Activated CD8-positive, alpha-beta memory T cell treated with anti-CD3 and anti-CD28 coated beads, Interleukin-2, amount 50 U/mL, for 24 hours (primary cell): ENCODE results near the gene SPNS1.
A peak's percentile ranks its signal among the peaks of the same experiment; 100 is the strongest.
"Not testable (repeated sequence)": the region's sequence is repeated elsewhere in the genome, so short reads cannot be mapped to it uniquely, and the experiment has no call there.

Experiments used
- DNase-seq: peaks from one replicate; pipeline ENCODE4 v3.0.0-alpha.2; 2020; ENCODE audit errors: extremely low read depth

Gene SPNS1, protein sequence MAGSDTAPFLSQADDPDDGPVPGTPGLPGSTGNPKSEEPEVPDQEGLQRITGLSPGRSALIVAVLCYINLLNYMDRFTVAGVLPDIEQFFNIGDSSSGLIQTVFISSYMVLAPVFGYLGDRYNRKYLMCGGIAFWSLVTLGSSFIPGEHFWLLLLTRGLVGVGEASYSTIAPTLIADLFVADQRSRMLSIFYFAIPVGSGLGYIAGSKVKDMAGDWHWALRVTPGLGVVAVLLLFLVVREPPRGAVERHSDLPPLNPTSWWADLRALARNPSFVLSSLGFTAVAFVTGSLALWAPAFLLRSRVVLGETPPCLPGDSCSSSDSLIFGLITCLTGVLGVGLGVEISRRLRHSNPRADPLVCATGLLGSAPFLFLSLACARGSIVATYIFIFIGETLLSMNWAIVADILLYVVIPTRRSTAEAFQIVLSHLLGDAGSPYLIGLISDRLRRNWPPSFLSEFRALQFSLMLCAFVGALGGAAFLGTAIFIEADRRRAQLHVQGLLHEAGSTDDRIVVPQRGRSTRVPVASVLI

DNA sequence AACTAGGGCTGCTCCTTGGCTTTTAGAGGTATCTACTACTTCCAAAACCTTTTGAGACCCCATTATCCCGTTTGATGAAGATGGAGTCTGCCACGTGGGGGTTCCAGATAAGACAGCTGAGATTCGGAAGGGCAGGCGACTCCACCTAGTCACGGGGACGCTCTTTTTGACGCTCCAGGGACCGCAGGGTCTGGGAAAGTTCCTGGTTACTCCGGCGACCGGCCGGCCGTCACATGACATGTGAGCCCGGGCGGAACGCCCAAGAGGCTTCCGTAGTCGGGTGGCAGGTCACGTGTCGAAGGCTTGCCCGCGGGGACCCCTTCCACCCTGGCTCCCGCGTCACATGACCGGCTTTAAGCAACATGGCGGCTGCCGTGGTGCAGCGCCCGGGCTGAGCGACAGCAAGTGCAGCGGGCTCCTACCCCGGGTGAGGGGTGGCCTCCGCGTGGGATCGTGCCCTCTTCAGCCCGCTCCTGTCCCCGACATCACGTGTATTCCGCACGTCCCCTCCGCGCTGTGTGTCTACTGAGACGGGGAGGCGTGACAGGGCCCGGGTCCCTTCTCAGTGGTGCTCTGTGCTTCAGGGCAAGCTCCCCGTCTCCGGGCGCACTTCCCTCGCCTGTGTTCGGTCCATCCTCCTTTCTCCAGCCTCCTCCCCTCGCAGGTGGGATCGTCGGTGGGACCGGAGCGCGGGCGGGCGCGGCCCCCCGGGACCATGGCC lies at the start of gene SPNS1:
Gene SPNS1, plus strand, starts transcription at position 342 of the 721 bp plus-strand sequence. Its CDS starts 374 bp downstream, at position 716.
- DNase-seq: peak; percentile 87

DNA sequence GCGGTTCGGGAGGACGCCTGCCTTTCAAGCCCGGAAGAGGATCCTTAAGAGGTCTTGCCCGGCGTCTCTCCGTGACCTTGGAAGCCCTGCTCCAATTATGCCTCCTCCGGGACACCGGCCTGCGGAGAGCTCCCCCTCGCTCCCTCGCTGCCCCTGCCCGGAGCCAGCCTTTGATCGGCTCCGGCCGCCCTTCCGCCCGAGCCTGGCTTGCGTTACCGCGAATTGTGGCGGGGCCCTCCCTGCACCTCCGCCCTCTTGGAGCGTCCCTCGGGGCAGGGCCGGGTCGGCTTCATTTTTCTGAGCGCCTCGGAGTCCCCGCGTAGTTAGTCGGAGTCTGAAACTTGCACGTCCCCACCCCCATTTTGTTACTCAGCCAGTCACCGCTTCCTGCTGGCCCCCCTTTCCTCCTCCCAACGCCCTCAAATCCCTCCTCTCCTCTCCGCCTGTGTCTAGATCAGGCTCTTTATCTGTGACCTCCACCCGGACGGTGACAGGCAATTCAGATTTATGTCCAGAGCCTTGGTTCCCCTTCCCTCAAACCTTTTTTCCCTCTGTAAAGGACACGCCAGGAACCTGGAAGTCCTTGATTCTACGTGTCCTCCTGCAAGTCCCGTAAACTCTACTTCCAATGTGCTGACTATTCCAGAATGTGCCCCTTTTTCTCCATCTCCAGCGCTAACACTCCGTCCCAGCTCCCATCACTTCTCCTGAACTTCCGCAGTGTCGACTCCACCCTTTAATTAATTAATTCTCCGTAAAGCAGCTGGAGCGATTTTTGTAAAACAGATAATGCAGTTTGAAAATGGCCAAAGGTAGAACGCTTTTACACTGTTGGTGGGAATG lies 49.0 kb upstream of the SPNS1 start:
- DNase-seq: peak; percentile 52

DNA sequence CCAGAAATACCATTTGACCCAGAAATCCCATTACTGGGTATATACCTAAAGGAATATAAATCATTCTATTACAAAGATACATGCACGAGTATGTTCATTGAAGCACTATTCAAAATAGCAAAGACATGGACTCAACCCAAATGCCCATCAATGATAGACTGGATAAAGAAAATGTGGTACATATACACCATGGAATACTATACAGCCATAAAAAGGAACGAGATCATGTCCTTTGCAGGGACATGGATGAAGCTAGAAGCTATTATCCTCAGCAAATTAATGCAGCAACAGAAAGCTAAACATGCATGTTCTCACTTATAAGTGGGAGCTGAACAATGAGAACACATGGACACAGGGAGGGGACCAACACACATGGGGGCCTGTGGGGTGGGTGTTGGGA lies 48.3 kb upstream of the SPNS1 start:
- DNase-seq: not testable (repeated sequence)

DNA sequence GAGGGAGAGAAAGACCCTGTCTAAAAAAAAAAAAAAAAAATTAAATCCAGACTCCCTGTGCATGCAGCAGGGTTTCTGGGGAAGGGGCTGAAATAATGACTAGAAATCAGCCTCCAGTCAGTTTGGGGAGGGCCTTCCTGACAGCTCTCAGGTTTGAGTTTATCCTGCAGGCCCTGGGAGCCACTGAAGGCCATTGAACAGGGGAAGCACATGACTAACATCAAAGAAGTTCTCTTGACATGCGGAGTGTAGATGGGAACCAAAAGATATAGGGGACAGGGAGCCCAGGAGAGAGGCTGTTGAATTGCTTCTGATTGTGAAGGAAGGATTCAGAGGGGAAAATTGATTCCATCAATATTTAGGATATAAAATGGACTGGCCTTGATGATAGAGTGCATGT lies 46.8 kb upstream of the SPNS1 start:
- DNase-seq: no peak

DNA sequence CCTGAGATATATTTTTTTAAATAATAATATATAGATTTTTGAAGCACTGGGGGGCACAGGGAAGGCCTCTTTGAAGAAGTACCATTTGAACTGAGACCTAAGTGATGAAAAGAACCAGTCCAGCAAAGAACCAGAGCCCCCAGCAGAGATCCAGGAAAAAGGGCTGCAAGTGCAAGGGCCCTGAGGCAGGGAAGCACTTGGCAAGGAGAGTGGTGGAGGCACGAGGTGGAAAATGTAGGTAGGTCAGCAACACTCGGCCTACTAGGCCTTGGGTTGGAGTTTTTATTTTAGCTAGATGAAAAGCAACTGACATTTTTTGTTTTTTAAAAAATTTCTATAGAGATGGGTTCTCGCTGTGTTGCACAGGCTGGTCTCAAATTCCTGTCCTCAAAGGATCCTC lies 44.4 kb upstream of the SPNS1 start:
- no peak for DNase-seq

DNA sequence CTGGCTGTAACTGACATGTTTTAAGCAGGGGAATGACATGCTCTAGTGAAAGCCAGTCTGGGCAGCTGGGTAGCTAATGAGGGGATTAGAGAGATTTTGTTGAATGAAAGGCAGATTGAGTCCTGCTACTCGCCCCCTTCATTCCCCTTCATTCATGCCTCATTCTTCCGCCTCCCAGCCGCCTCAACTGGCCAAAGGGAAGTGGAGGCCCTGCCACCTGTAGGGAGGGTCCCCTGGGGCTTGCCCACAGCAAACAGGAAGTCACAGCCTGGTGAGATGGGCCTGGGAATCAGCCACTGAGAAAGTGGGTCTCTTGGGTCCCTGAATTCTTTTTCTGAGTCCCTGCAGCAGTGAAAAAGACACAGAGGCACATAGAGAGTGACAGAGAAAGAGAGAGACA lies 43.9 kb upstream of the SPNS1 start:
- no peak for DNase-seq

DNA sequence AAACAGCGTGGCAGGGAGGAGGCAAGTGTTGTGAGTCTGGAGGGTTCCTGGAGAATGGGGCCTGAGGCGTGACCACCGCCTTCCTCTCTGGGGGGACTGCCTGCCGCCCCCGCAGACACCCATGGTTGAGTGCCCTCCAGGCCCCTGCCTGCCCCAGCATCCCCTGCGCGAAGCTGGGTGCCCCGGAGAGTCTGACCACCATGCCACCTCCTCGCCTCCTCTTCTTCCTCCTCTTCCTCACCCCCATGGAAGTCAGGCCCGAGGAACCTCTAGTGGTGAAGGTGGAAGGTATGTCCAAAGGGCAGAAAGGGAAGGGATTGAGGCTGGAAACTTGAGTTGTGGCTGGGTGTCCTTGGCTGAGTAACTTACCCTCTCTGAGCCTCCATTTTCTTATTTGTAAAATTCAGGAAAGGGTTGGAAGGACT lies 42.8 kb upstream of the SPNS1 start, which contains the start of gene CD19:
Gene CD19, plus strand, starts transcription at position 171 of the 425 bp plus-strand sequence. Its CDS starts 30 bp downstream, at position 201.
- DNase-seq: no peak

DNA sequence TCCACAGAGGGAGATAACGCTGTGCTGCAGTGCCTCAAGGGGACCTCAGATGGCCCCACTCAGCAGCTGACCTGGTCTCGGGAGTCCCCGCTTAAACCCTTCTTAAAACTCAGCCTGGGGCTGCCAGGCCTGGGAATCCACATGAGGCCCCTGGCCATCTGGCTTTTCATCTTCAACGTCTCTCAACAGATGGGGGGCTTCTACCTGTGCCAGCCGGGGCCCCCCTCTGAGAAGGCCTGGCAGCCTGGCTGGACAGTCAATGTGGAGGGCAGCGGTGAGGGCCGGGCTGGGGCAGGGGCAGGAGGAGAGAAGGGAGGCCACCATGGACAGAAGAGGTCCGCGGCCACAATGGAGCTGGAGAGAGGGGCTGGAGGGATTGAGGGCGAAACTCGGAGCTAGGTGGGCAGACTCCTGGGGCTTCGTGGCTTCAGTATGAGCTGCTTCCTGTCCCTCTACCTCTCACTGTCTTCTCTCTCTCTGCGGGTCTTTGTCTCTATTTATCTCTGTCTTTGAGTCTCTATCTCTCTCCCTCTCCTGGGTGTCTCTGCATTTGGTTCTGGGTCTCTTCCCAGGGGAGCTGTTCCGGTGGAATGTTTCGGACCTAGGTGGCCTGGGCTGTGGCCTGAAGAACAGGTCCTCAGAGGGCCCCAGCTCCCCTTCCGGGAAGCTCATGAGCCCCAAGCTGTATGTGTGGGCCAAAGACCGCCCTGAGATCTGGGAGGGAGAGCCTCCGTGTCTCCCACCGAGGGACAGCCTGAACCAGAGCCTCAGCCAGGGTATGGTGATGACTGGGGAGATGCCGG lies 42.0 kb upstream of the SPNS1 start:
- DNase-seq: no peak

DNA sequence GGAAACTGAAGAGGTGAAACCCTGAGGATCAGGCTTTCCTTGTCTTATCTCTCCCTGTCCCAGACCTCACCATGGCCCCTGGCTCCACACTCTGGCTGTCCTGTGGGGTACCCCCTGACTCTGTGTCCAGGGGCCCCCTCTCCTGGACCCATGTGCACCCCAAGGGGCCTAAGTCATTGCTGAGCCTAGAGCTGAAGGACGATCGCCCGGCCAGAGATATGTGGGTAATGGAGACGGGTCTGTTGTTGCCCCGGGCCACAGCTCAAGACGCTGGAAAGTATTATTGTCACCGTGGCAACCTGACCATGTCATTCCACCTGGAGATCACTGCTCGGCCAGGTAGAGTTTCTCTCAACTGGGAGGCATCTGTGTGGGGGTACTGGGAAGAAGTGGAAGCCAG lies 41.4 kb upstream of the SPNS1 start:
- no peak for DNase-seq

DNA sequence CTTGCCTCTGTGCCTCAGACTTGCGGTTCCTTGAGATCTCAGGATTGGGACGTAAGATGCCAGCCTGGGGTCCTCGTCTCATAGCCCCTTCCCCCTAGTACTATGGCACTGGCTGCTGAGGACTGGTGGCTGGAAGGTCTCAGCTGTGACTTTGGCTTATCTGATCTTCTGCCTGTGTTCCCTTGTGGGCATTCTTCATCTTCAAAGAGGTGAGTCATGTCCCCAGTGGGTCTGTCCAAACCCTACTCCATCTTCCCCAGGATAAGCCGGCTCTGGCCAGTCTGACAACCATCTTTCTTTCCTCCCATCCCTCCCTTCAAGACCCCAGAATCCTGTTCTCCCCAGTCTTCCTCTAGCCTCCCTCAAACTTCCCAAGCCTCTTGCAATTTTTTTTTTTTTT lies 39.2 kb upstream of the SPNS1 start:
- DNase-seq: no peak

DNA sequence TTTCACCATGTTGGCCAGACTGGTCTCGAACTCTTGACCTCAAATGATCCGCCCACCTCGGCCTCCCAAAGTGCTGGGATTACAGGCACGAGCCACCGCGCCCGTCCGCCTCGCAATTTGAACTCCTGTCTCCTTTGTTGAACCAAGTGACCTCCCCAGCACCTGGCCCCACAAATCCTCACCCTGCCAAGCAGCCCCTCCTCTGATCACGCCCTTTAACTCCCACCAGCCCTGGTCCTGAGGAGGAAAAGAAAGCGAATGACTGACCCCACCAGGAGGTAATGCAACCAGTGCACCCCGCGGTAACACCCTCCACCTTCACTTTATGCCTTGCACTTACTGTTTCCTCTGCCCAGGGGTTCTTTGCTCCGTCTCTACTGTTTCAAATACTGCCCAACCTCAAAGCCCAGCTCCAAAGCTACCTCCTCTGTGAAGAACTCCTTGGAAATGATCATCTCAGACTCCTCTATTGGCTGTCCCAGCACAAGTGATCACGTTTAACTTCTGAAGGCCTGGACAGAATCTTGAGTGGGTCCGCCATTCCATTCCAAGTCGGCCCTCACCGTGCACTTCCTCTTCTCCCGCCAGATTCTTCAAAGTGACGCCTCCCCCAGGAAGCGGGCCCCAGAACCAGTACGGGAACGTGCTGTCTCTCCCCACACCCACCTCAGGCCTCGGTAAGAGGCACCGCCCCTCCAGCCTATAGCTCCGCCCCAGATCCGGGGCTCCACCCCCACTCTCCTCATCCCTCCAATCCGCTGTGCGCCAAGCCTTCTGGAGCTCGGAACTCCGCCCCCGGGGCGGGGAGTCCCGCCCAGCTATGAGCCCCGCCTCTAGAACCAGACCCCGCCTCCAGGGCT lies 38.4 kb upstream of the SPNS1 start:
- peak; percentile 67 for DNase-seq

DNA sequence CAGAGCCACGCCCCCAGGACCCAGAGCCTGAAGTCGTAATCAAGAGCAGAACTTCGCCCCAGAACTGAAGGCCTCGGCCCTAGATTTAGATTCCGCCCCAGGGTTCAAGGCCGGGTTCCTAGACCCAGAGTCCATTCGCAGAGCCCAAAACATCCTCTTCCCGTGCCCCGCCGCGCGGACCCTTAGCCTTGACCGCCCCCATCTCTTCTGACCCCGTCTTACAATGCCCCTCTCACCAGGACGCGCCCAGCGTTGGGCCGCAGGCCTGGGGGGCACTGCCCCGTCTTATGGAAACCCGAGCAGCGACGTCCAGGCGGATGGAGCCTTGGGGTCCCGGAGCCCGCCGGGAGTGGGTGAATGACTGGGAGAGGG lies 37.8 kb upstream of the SPNS1 start:
- no peak for DNase-seq

DNA sequence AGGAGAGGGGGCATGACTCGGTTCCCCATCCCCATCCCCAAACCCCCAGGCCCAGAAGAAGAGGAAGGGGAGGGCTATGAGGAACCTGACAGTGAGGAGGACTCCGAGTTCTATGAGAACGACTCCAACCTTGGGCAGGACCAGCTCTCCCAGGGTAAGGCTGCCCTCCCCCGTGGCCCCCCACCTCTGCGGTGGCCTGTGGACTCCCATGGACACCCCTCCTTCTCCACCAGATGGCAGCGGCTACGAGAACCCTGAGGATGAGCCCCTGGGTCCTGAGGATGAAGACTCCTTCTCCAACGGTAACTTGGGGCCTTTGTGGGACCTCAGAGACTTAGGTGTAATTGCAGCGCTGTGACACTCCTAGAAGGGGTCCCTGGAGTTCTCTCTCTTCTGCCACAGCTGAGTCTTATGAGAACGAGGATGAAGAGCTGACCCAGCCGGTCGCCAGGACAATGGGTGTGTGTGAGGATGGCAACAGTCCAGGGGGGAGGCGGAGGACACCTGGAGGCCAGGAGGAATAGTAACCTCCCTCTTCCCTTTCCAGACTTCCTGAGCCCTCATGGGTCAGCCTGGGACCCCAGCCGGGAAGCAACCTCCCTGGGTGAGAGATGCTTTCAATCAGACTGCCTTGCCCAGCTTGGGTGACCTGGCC lies 37.2 kb upstream of the SPNS1 start:
- no peak for DNase-seq

DNA sequence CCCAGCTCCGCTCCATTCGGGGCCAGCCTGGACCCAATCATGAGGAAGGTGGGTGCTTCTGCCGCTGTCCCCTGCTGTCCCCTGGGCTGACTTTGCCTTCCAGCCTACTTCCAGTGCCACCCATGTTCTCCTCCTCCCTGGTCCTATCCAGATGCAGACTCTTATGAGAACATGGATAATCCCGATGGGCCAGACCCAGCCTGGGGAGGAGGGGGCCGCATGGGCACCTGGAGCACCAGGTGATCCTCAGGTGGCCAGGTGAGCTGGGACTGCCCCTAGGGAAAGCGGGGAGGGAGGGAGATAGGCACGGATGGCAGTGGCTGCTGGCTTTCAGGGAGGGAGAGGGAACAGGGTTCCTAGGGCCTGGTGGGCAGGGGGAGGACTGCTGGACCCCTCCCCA lies 35.9 kb upstream of the SPNS1 start:
- DNase-seq: no peak

DNA sequence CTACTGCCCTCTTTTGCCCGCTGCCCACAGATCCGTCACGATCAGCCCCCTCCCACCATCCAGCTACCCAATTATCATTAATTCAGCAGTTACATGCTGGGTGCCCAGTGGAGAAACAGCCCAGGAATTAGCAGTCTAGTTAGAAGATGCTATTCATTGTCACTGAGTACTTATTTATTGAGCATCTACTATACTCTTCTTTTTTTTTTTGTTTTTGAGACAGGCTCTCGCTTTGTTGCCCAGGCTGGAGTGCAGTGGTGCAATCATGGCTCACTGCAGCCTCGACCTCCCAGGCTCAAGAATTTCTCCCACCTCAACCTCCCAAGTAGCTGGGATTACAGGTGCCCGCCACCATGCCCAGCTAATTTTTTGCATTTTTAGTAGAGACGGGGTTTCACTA lies 34.8 kb upstream of the SPNS1 start:
- DNase-seq: not testable (repeated sequence)

DNA sequence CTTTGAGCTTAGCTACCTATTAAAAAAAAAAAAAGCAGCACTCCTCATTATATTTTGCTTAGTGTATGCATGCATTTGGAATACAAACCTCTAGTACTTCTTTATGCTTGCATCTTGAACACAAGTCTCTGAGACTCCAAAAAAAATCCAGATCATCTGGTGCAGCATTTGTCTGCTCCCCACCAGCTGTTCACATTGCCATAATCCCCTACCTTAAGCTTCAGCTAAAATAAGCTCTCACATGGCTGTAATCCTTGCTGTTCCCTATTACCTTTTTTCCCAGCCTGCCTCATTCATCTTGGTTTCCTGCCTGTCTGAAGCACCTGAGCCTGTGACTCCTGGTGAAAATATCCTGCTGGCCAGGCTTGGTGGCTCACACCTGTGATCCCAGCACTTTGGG lies 31.3 kb upstream of the SPNS1 start:
- no peak for DNase-seq

DNA sequence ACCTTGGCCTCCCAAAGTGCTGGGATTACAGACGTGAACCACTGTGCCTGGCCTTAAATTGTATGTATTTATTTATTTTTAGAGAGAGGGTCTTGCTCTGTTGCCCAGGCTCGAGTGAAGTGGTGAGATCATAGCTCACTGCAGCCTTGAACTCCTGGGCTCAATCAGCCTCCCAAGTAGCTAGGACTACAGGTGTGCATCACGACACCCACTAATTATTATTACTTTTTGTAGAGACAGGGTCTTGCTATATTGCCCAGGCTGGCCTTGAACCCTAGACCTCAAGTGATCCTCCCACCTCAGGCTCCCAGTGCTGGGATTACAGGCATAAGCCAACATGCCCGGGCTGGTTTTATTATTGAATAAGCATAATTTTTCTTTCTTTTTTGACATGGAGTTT lies 27.9 kb upstream of the SPNS1 start:
- no peak for DNase-seq

DNA sequence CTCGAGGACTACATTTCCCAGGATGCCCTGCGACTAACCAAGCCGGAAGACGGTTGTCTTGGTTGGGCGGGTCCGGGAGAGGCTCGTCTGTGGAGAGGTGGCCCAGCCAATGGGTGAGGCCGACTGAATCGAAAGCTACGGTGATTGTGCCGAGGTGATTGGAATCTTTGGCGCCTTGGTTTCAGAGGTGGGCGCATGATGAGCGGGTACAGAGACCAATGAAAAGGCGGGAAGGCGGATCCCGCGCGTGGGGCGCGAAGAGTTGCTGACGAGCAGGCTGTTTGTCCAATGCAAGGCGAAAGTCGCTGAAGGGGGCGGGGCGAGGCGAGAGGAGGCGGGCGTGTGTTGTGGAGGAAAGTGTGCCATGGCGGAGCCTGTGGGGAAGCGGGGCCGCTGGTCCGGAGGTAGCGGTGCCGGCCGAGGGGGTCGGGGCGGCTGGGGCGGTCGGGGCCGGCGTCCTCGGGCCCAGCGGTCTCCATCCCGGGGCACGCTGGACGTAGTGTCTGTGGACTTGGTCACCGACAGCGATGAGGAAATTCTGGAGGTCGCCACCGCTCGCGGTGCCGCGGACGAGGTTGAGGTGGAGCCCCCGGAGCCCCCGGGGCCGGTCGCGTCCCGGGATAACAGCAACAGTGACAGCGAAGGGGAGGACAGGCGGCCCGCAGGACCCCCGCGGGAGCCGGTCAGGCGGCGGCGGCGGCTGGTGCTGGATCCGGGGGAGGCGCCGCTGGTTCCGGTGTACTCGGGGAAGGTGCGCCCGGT lies 23.7 kb upstream of the SPNS1 start, which contains the start of gene NFATC2IP:
Gene NFATC2IP, plus strand, starts transcription at position 290 of the 762 bp plus-strand sequence. Its CDS starts 75 bp downstream, at position 365.
- DNase-seq: peak; percentile 99
